IPS-NIHi11 (cell line): ENCODE results near the gene ZBTB7C.

Experiments used
- DNase-seq: peaks from one replicate; pipeline ENCODE4 v3.0.0; 2012; ENCODE audit warnings: mixed read lengths, low spot score

ZBTB7C gene

GRCh38 chr18:48020337-48021250, 388.6 kb downstream of the ZBTB7C start:
- no peak for DNase-seq

- DNase-seq, result no peak
Measured at GRCh38 chr18:48019557-48020325, 389.4 kb downstream of the ZBTB7C start.

GRCh38 chr18:48018851-48019250, 390.3 kb downstream of the ZBTB7C start:
- DNase-seq, result no peak

- DNase-seq, result no peak
Measured at GRCh38 chr18:48017635-48018034, 391.5 kb downstream of the ZBTB7C start.

DNA sequence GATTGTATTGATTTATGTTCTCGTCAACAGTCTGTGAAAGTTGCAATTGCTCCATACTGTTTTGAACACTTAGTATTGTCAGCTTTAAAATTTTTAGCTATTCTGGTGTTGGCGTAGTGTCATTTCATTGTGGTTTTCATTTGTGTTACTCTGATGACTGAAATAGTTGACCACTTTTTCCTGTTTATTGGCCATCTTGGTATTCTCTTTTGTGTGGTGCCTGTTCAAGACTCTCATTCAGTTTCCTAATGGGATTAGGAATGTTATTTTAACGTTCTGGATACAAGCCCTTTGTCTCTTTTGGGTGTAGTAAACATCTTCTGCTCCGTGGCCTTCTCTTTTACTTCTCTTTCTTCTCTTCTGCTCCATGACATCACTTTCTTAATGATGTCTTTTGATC, 396.0 kb downstream of the ZBTB7C start:
- no peak for DNase-seq

DNA sequence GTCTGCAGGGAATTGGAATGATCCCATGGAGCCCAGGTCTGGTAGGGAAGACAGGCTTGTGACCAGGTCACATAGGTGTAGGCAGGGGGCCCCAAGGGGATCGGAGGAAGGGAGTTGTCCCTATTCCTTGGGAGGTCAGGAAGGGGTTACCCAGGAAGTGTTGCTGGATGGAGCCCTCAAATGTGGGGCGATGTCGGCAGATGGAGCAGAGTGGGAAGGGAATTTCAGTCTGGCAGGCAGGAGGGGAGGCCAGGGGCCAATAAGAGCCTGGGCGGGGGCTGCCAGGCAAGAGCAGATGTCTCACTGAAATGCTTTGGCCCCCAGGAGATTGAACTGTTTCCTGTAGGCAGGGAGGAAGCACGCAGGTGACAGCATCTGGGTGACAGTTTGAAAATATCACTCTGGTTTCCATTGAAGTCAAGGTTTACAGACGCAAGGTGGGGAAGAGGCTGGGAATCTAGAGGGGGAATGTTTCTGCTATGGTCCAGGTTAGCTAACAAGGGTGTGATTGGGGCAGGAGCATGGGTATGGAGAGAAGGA, 397.2 kb downstream of the ZBTB7C start:
- no peak for DNase-seq

DNA sequence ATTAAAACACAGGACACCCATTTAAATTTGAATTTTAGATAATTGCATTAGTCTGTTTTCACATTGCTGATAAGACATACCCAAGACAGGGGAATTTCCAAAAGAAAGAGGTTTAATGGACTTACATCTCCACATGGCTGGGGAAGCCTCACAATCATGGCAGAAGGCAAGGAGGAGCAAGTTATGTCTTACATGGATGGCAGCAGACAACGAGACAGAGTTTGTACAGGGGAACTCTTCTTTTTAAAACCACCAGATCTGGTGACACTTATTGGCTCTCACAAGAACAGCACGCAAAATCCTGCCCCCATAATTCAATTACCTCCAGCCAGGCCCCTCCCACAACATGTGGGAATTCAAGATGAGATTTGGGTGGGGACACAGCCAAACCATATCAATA, 398.9 kb downstream of the ZBTB7C start:
- no peak for DNase-seq

DNA sequence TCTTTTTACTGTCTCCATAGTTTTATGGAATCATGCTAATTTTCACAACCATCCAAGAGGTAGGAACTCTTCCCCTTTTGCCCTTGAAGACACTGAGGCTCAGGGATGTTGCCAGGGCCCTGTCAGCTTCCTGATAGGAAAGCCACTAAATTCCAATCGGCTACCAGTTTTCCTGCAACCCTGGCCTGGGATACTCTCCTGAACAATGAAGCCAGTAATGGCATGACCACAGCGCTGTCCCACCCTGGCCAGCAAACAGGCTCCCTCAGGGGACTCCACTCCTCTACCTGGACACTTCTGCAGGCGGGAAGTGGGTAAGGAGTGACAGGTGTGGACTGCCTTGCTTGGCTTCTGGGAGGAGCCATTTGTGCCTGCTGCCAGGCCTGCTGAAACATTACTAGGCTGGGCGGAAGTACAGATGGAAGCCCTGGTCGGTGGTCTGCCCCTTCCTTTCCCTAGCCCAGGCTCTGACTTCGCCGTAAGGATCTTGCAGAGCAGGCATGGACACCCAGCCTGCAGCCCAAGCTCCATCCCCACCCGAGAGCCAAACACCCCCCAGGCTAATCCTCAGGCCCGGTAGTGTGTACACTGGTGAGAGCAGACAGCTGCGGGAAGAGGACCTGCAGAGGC, 400.0 kb downstream of the ZBTB7C start:
- DNase-seq, result no peak

- peak; percentile 99 for DNase-seq
Measured at GRCh38 chr18:48007955-48008701, 401.1 kb downstream of the ZBTB7C start.

DNA sequence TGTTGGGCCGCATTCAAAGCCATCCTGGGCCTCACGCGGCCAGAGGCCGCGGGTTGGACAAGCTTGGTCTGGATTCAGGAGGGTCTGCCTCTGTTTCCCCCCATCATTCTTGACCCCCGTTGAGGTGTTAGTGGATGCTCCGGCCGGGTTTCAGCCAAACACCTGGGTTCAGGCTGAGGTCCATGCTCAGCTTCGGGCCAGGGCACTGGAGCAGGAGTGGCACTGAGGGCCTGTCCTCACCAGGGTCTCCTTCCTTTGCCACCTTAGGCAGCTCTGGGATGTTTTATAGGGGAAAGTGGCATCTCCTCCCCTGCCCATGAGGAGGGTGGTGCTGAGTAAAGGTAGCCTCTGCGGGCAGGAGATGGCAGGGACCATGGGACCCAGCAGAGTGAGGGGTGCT, 401.8 kb downstream of the ZBTB7C start:
- no peak for DNase-seq

- no peak for DNase-seq
Measured at GRCh38 chr18:48006415-48007175, 402.6 kb downstream of the ZBTB7C start.

GRCh38 chr18:48004577-48004976, 404.6 kb downstream of the ZBTB7C start:
- no peak for DNase-seq

DNA sequence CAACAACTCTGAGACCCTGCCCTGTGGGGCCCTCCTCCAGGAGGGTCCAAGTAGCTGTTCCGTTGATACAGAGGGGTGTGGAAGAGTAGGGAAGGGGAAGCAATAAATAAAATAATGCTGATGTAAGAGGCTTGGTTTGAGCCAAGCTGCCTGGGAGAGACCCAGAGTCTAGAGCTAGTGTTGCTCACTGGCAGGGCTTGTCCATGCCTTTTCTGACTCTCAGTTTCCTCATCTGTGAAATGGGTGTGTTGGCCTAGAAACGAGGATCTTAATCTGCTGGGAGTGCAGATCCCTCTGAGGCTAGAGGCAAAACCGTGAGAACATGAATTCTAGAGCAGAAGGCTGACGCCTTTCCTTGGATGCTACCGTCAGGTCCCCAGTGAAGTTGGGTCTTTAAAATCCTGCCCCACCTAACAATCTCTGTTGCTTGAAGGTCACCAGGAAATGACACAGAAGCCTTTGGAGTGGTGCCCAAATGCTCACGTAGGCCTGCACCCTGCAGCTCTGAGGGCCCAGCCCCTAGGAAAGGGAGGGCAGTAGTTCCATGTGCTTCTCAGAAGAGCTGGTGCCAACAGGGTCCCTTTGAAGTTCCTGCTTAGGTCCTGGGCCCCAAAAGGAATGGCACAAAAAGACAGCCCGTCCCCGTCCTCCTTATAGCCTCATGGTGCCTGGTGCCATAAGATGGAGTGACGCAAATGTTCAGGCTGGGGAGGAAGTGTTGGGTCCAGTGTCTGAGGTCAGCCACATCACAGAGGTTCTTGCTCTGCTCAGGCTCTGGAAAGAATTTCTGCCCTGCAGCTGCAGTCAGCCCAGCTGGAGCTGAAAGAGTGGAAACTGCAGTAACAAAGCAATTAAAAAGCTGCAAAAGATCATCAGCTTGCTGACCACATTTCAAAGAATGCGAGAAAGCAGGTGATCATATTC, 405.5 kb downstream of the ZBTB7C start:
- no peak for DNase-seq

DNA sequence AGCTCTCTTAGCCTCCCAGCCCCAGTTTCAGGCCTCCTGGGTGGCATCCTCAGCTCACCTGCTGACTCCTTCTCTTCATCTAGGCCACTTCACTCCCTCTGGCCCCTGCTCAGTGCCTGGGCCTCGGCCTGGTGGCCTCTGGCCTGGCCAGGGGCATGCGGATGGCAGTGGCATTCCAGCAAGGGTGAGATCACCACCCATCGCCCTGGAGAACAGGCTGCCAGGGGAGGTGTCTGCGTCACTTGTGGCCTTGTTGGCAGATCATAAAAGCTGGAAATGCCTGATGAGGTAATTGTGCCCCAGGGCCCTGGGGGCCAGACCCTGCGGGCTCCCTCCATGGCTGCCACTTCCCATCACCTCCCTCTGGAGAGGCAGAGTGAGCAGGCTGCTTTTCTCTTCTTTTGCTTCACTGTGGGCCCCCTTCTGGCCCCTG, 406.2 kb downstream of the ZBTB7C start:
- DNase-seq, result no peak

GRCh38 chr18:48000701-48001100, 408.5 kb downstream of the ZBTB7C start:
- no peak for DNase-seq

DNA sequence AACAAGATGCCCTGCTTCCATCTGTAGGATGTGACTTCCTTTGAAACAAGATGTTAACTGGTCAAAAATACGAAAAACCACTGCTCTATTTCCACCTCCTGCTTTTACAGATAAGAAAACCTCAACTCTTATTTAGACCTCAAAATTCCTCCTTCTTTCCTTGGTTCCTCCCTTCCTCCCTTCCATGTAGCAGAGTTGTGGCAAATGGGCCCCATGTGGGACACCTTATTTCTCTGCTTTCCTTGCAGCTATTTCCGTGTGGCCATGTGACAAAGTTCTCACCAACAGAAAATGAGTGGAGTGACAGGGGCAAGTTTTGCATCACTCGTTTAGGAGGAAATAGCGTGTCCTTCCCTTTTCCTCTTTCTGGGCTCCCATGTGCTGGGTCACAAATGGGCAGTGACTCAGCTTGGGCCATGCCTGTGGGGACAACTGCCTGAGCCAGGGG, 409.4 kb downstream of the ZBTB7C start:
- no peak for DNase-seq

DNA sequence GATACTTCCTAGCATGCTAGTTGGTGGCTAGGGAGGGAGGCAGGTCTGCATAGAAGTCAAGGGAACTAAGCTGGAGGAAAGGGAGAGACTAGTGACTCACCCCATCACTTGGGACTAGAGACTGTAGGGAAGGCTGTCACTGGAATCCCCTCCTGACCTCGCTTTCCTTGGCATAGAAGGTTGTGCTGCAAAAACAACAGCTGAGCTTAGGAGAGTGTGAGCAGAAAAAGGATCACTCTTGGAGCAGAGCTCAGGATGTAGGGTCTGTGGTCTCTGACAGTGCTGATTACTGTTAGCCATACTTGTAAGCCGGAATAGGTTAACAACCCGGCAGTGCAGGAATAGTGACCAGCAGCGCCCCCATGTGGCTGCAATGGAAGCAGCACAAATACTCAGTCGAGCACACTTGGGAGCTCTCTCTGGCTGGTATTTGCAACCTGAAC, 411.8 kb downstream of the ZBTB7C start:
- peak; percentile 68 for DNase-seq

DNA sequence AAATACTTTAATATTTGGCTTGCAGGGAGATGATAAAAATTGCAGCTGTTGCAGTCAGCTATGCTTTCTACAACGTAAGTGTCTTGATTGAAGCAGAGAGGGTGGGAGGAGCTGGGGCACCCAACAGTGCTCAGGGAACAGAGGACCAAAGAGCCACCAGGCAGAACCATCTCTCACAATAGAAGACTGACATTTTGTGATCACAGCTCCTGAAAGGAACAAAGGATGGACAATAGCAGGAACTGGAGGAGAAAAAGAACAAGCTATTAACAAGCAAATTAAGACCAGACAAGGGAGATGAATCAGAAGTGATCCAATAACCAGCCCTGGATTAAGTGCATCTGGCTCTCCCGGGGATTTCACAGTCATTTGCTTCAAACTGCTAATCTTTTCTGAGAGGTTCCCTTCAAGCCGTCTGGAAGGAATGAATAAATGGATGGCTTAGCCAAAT, 413.1 kb downstream of the ZBTB7C start:
- DNase-seq, result no peak

- no peak for DNase-seq
Measured at GRCh38 chr18:47995654-47996053, 413.5 kb downstream of the ZBTB7C start.

GRCh38 chr18:47993409-47993808, 415.8 kb downstream of the ZBTB7C start:
- DNase-seq, result no peak
